ENCODE measurements around the gene MZB1.

DNA sequence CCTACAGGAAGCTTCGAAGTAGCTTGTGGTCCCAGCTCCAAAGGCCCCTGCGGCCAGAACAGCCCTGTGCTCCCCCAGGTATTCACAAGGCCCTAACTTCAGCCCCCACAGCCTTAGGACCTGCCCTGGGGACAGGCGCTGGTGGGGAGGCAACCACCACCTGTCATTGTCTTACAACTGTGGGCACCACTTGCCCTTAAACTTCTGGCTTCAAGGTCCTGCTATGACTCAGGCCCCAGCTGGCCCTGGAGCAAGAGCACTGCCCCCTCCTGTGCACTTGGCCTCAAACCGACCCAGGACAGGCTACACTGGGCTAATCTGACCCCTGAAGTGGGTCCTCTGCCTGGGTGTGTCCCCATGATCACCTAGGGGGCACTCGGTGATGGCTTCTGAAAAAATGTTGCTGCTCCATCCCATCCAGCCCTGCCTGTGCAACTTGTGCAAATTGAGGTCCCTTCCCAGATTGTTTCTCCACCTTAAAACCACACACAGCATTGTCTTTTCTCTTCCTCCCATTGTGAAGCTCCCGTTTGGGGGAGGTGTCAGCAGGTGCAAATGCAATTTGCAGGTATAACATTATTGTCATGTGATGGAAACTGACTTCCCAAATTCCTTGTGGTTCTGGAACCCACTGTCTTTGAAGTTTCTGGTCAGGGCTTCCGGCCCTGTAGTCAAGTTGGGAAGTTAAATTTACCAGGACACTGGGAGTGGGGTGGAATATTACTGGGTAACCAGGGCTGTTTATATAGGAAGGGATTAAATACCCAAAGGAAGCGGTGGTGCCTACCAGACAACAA lies 6.3 kb upstream of the MZB1 start:
- TF ChIP-seq SP1 (IDR thresholded peaks at IDR 0.05) = no peak
- TF ChIP-seq, protein P1, sequence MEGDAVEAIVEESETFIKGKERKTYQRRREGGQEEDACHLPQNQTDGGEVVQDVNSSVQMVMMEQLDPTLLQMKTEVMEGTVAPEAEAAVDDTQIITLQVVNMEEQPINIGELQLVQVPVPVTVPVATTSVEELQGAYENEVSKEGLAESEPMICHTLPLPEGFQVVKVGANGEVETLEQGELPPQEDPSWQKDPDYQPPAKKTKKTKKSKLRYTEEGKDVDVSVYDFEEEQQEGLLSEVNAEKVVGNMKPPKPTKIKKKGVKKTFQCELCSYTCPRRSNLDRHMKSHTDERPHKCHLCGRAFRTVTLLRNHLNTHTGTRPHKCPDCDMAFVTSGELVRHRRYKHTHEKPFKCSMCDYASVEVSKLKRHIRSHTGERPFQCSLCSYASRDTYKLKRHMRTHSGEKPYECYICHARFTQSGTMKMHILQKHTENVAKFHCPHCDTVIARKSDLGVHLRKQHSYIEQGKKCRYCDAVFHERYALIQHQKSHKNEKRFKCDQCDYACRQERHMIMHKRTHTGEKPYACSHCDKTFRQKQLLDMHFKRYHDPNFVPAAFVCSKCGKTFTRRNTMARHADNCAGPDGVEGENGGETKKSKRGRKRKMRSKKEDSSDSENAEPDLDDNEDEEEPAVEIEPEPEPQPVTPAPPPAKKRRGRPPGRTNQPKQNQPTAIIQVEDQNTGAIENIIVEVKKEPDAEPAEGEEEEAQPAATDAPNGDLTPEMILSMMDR (IDR thresholded peaks at IDR 0.05; ENCODE audit: low read depth, low read length, missing input control) = no peak
- TF ChIP-seq, protein P2, sequence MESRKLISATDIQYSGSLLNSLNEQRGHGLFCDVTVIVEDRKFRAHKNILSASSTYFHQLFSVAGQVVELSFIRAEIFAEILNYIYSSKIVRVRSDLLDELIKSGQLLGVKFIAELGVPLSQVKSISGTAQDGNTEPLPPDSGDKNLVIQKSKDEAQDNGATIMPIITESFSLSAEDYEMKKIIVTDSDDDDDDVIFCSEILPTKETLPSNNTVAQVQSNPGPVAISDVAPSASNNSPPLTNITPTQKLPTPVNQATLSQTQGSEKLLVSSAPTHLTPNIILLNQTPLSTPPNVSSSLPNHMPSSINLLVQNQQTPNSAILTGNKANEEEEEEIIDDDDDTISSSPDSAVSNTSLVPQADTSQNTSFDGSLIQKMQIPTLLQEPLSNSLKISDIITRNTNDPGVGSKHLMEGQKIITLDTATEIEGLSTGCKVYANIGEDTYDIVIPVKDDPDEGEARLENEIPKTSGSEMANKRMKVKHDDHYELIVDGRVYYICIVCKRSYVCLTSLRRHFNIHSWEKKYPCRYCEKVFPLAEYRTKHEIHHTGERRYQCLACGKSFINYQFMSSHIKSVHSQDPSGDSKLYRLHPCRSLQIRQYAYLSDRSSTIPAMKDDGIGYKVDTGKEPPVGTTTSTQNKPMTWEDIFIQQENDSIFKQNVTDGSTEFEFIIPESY (IDR thresholded peaks at IDR 0.05) = no peak
- TF ChIP-seq JUND (IDR thresholded peaks at IDR 0.05) = no peak
- no peak for TF ChIP-seq GABPA (IDR thresholded peaks at IDR 0.05 in 1 of 2, conservative IDR thresholded peaks at IDR 0.05 in 1 of 2)
- TF ChIP-seq FOXA1 (IDR thresholded peaks at IDR 0.05) = no peak
